Mononuclear cell (primary cell): ENCODE data around the gene TBC1D3G. TPM values are rescaled to one million over a fixed set of nuclear protein-coding genes. Genes with fewer than 3 reads are reported as not detected.
"Not testable (repeated sequence)": the region's sequence is repeated elsewhere in the genome, so short reads cannot be mapped to it uniquely, and the experiment has no call there.

Experiments
- H3K27me3 ChIP-seq: 2 replicates; pipeline ENCODE4 v1.6.0; 2011; ENCODE audit warnings: low read length, control low read depth; ENCODE audit not compliant: insufficient read depth
- H3K4me1 ChIP-seq: 2 replicates; pipeline ENCODE4 v1.5.1; 2011; ENCODE audit warnings: mild to moderate bottlenecking, low read length, control low read depth; ENCODE audit not compliant: insufficient read depth
- H3K4me3 ChIP-seq: 2 replicates; pipeline ENCODE4 v1.5.1; 2011; ENCODE audit warnings: mild to moderate bottlenecking, low read length, moderate library complexity
- H3K9me3 ChIP-seq: 2 replicates; pipeline ENCODE4 v1.5.1; 2011; ENCODE audit warnings: low read depth, mild to moderate bottlenecking, control low read depth, low read length
- total RNA-seq: library from RNA; depleted of rRNA; stranded (reverse); fragments of >200 nt; gene quantifications from one replicate; pipeline ENCODE4 v1.2.3, GENCODE V29; 2012

The TBC1D3G gene
- total RNA-seq: not detected

- H3K9me3 ChIP-seq, H3K4me3 ChIP-seq, H3K27me3 ChIP-seq, H3K4me1 ChIP-seq: not testable (repeated sequence)
These were observed at the start of gene TBC1D3G for GRCh38 chr17:36323584-36323983. TSS of gene TBC1D3G (plus strand) at chr17:36323884. CDS start at chr17:36325412, 1,528 bp downstream.

GRCh38 chr17:36283256-36283655 is 40.4 kb upstream of the TBC1D3G start:
- H3K9me3 ChIP-seq, H3K27me3 ChIP-seq, H3K4me1 ChIP-seq, H3K4me3 ChIP-seq: not testable (repeated sequence)

GRCh38 chr17:36284219-36284618 is 39.5 kb upstream of the TBC1D3G start:
- not testable (repeated sequence) for H3K27me3 ChIP-seq, H3K9me3 ChIP-seq, H3K4me3 ChIP-seq, H3K4me1 ChIP-seq

GRCh38 chr17:36289965-36290612 is 33.6 kb upstream of the TBC1D3G start:
- not testable (repeated sequence) for H3K4me1 ChIP-seq, H3K27me3 ChIP-seq, H3K9me3 ChIP-seq, H3K4me3 ChIP-seq

GRCh38 chr17:36295161-36295560 is 28.5 kb upstream of the TBC1D3G start:
- H3K4me3 ChIP-seq, H3K9me3 ChIP-seq, H3K4me1 ChIP-seq, H3K27me3 ChIP-seq: not testable (repeated sequence)

GRCh38 chr17:36315736-36316135 is 7.9 kb upstream of the TBC1D3G start:
- not testable (repeated sequence) for H3K4me1 ChIP-seq, H3K4me3 ChIP-seq, H3K9me3 ChIP-seq, H3K27me3 ChIP-seq

GRCh38 chr17:36362496-36362895 is 38.8 kb downstream of the TBC1D3G start:
- H3K4me3 ChIP-seq, H3K27me3 ChIP-seq, H3K9me3 ChIP-seq, H3K4me1 ChIP-seq: not testable (repeated sequence)

GRCh38 chr17:36375938-36376337 is 52.3 kb downstream of the TBC1D3G start:
- H3K9me3 ChIP-seq, H3K4me3 ChIP-seq, H3K27me3 ChIP-seq, H3K4me1 ChIP-seq: not testable (repeated sequence)

Other genes starting within 250 kb of the TBC1D3G start
- gene CCL3, start 233.7 kb upstream of the TBC1D3G start, total RNA-seq: 1,287 TPM
- gene CCL4, start 220.1 kb upstream of the TBC1D3G start, total RNA-seq: 482 TPM
- gene TBC1D3B, start 147.2 kb upstream of the TBC1D3G start, total RNA-seq: not detected
- 169 TPM for gene CCL3L1, start 127.1 kb upstream of the TBC1D3G start, total RNA-seq
- 7.9 TPM for gene CCL4L2, start 112.8 kb upstream of the TBC1D3G start, total RNA-seq
- not detected for gene TBC1D3I, start 59.3 kb upstream of the TBC1D3G start, total RNA-seq
- gene TBC1D3H, start 64.6 kb downstream of the TBC1D3G start, total RNA-seq: not detected
- 42.8 TPM for gene ZNHIT3, start 162.8 kb downstream of the TBC1D3G start, total RNA-seq
- 36.8 TPM for gene MYO19, start 211.0 kb downstream of the TBC1D3G start, total RNA-seq
- 2.6 TPM for gene PIGW, start 211.1 kb downstream of the TBC1D3G start, total RNA-seq
- 177 TPM for gene GGNBP2, start 221.0 kb downstream of the TBC1D3G start, total RNA-seq